Cardiac muscle cell (in vitro differentiated cells and primary cell): ENCODE results near the gene DDX42. TPM values are rescaled to one million over a fixed set of nuclear protein-coding genes. Genes with fewer than 3 reads are reported as not detected.

Source experiments
- DNase-seq, 2 donors: peaks; one replicate each; pipeline versions ENCODE4 v3.0.0 to v3.0.0-alpha.2; 2010 to 2017; ENCODE audit warnings: low read depth in 1 of 2, low spot score in 1 of 2
- H3K27ac ChIP-seq: fragments of 200-600 bp; sonication (generic); 2 replicates; pipeline ENCODE4 v1.5.1; 2016
- H3K27me3 ChIP-seq: fragments of 200-600 bp; sonication (generic); 2 replicates; pipeline ENCODE4 v1.6.0; 2016; ENCODE audit warnings: control low read depth
- H3K36me3 ChIP-seq: fragments of 200-600 bp; sonication (generic); 2 replicates; pipeline ENCODE4 v1.5.1; 2016; ENCODE audit warnings: control low read depth
- H3K4me1 ChIP-seq: fragments of 200-600 bp; sonication (generic); 2 replicates; pipeline ENCODE4 v1.8.1; 2017; ENCODE audit warnings: low read depth, mild to moderate bottlenecking, mixed run types
- H3K4me3 ChIP-seq: fragments of 200-600 bp; sonication (generic); 2 replicates; pipeline ENCODE4 v1.5.1; 2016; ENCODE audit warnings: mild to moderate bottlenecking
- H3K9me3 ChIP-seq: fragments of 200-600 bp; sonication (generic); 2 replicates; pipeline ENCODE4 v1.5.1; 2017; ENCODE audit warnings: low read depth, mild to moderate bottlenecking, control low read depth
- polyA plus RNA-seq: library from polyadenylated mRNA; unstranded; fragments of >200 nt; fragmentation: Nextera tagmentation; extraction: Ambion mirVana; gene quantifications from 2 replicates; pipeline ENCODE4 v1.2.1, GENCODE V29; 2016
- total RNA-seq: library from RNA; depleted of rRNA; stranded (reverse); fragments of >200 nt; gene quantifications from 2 replicates; pipeline ENCODE4 v1.2.3, GENCODE V29; 2016
- TF ChIP-seq, protein P1 (sequence below): IDR thresholded peaks from 2 replicates; pipeline ENCODE4 v1.5.1; 2012; ENCODE audit warnings: low read depth, mild to moderate bottlenecking, low read length

DDX42 gene
- total and polyA plus RNA-seq, 2 experiments from 2014 or later: 58.1 to 91.0 TPM

DNA sequence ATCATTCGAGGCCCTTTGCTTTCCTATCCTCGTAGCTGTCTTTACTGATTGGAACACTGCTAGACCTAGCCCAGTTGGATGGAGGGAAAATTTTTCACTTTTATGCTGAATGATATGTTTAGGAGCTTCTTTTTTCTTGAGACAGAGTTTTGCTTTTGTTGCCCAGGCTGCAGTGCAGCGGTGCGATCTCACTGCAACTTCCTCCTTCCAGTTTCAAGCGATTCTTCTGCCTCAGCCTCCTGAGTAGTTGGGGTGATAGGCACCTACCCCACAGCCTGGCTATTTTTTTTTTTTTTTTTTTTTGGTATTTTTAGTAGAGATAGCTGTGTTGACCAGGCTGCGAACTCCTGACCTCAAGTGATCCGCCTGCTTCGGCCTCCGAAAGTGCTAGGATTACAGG is 36.0 kb downstream of the DDX42 start:
- no peak for DNase-seq
- TF ChIP-seq, protein P1, sequence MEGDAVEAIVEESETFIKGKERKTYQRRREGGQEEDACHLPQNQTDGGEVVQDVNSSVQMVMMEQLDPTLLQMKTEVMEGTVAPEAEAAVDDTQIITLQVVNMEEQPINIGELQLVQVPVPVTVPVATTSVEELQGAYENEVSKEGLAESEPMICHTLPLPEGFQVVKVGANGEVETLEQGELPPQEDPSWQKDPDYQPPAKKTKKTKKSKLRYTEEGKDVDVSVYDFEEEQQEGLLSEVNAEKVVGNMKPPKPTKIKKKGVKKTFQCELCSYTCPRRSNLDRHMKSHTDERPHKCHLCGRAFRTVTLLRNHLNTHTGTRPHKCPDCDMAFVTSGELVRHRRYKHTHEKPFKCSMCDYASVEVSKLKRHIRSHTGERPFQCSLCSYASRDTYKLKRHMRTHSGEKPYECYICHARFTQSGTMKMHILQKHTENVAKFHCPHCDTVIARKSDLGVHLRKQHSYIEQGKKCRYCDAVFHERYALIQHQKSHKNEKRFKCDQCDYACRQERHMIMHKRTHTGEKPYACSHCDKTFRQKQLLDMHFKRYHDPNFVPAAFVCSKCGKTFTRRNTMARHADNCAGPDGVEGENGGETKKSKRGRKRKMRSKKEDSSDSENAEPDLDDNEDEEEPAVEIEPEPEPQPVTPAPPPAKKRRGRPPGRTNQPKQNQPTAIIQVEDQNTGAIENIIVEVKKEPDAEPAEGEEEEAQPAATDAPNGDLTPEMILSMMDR: no peak
- no peaks in the 10 kb centered on the region for H3K9me3 ChIP-seq
- H3K27me3 ChIP-seq: no peaks in the 10 kb centered on the region
- no peak overlapping the region for H3K4me3 ChIP-seq
- H3K27ac ChIP-seq: no peak overlapping the region
- H3K4me1 ChIP-seq: no peaks in the 10 kb centered on the region
- peaks cover 91% of the 10 kb centered on the region for H3K36me3 ChIP-seq

DNA sequence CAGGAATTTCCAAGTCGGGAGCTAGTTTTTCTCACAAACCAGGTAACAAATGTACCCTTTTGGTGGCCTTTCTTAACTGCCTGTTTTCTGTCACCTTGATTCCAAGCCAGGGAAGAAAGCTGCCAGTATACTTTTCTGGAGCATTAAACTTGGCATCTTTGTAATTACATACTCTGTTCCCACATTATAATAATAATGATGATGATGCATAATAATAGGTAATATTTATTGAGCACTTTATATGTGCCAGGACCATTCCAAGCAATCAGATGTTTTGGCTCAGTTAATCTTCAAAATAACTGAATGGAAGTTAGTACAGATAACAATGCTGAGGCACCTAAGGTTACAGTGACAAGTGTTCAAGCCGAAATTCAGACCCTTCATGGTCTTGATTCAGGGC is 42.2 kb downstream of the DDX42 start:
- Histone ChIP-seq H3K27ac (peak overlapping the region; percentile 39), H3K4me3 (no peak overlapping the region), H3K36me3 (peaks cover 93% of the 10 kb centered on the region), H3K4me1 (no peaks in the 10 kb centered on the region), H3K9me3 (no peaks in the 10 kb centered on the region), H3K27me3 (no peaks in the 10 kb centered on the region)
- TF ChIP-seq, protein P1: no peak
- no peak for DNase-seq

DNA sequence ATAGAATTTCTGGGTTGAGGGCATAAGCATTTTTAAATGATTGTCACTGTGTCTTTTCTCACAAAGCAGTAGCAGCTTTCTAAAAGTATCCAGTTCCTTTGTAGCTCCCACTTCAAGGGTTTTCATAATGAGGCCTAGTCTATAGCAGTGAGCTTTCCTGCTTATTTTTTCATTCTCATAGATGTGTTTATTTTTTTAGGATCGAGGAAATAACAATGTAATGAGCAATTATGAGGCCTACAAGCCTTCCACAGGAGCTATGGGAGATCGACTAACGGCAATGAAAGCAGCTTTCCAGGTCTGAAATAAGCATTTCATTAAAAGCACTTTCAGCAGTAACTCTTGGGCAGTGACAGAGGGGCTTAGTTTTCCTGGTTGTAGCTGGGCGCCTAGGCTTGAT is 42.7 kb downstream of the DDX42 start:
- Histone ChIP-seq H3K4me3 (no peak overlapping the region), H3K36me3 (peaks cover 92% of the 10 kb centered on the region)
- TF ChIP-seq, protein P1: no peak

DNA sequence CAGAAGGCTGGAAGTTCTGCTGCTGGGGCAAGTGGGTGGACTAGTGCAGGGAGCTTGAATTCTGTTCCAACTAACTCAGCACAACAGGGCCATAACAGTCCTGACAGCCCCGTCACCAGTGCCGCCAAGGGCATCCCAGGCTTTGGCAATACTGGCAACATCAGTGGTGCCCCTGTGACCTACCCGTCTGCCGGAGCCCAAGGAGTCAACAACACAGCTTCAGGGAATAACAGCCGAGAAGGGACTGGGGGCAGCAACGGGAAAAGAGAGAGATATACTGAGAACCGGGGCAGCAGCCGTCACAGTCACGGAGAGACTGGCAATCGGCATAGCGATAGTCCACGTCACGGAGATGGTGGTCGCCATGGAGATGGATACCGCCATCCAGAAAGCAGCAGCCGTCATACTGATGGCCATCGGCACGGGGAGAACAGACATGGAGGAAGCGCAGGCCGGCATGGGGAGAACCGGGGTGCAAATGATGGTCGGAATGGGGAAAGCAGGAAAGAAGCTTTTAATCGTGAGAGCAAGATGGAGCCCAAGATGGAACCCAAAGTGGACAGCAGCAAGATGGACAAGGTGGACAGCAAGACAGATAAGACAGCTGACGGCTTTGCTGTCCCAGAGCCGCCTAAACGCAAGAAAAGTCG is 43.9 kb downstream of the DDX42 start:
- H3K4me3 ChIP-seq: no peak overlapping the region
- TF ChIP-seq, protein P1: no peak
- no peak overlapping the region for H3K27ac ChIP-seq
- no peaks in the 10 kb centered on the region for H3K27me3 ChIP-seq
- no peaks in the 10 kb centered on the region for H3K9me3 ChIP-seq
- no peak for DNase-seq
- H3K36me3 ChIP-seq: peaks cover 92% of the 10 kb centered on the region
- no peaks in the 10 kb centered on the region for H3K4me1 ChIP-seq

More for the DNA sequence above, 42.7 kb downstream of the DDX42 start:
- Histone ChIP-seq H3K27ac (peak overlapping the region; percentile 39), H3K9me3 (no peaks in the 10 kb centered on the region), H3K27me3 (no peaks in the 10 kb centered on the region), H3K4me1 (no peaks in the 10 kb centered on the region)
- no peak for DNase-seq

DNA sequence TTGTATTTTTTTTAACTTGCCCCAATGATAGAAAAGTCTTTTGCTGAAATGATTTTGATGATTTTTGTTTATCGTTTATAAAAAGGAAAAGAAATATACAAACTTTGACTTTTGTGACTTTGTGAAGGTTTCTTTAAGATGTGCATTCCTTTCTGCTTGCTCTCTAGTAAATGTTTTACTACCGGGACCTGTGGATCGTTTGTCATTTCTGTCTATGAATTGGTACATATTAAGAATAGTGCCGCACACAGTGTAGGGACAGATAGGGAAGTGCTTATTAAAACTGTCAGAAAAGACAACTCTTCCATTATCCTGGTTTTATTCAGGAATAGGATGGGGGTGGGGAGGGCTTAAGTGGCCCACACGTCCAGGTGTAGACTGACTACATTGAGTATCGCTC is 45.2 kb downstream of the DDX42 start:
- Histone ChIP-seq H3K4me3 (no peak overlapping the region), H3K36me3 (peaks cover 84% of the 10 kb centered on the region), H3K27ac (peak overlapping the region; percentile 23), H3K9me3 (no peaks in the 10 kb centered on the region), H3K4me1 (no peaks in the 10 kb centered on the region), H3K27me3 (no peaks in the 10 kb centered on the region)
- TF ChIP-seq, protein P1: no peak
- no peak for DNase-seq
